ENCODE data around the gene ITSN2. TPM values are rescaled to one million over a fixed set of nuclear protein-coding genes. Genes with fewer than 3 reads are reported as not detected.

ITSN2 gene
- total RNA-seq, 4 donors from 2014 or later = 32.8 to 58.0 (median 41.4) TPM

DNA sequence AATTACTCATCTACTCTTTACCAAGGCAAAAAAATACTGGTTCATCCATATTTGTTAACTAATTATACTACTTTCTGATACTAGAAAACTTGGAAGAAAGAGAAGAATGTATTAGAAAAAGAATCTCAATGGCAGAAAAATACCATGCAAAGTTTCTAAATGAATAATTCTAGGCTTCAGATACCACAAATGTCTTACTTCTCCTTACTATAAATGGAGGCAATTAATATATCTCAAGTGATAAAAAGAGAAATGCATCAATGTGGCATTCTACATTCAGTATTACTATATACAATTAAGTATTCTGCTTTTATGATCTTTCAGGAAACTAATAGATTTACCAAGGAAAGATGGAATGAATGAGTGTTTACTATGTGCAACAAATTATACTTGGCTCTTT is 85.5 kb downstream of the ITSN2 start:
- Histone ChIP-seq H3K9me3 (no peaks in the 10 kb centered on the region), H3K4me1 (peaks cover 0 to 7% (median 0%) of the 10 kb centered on the region in 4 donors), H3K4me3 (no peak overlapping the region), H3K36me3 (peaks cover 0 to 40% (median 12%) of the 10 kb centered on the region in 4 donors), H3K27ac (no peak overlapping the region), H3K27me3 (no peaks in the 10 kb centered on the region)
- intact Hi-C loops (cut with DNase I; ENCODE audit: low total_unique reads) (no loop called here), in situ Hi-C loops (cut with MboI; ENCODE audit: low pct_ligation_motif_present in 1 of 4, low pct_unique_long_range_greater_than_20kb in 1 of 4, low sequenced_read_pairs in 3 of 4) (loop anchor here in 1 of 4 donors (25.0 kb wide), 1 partner anchor 112 kb away; no protein-coding TSS in a partner anchor)
- DNase-seq = no peak
- TF ChIP-seq POLR2AphosphoS5 (IDR thresholded peaks at IDR 0.05) = no peak
- TF ChIP-seq CTCF (IDR thresholded peaks at IDR 0.05) = no peak
- TF ChIP-seq EP300 (IDR thresholded peaks at IDR 0.05; ENCODE audit: low read depth) = no peak
- no peak for TF ChIP-seq POLR2A (IDR thresholded peaks at IDR 0.05)

DNA sequence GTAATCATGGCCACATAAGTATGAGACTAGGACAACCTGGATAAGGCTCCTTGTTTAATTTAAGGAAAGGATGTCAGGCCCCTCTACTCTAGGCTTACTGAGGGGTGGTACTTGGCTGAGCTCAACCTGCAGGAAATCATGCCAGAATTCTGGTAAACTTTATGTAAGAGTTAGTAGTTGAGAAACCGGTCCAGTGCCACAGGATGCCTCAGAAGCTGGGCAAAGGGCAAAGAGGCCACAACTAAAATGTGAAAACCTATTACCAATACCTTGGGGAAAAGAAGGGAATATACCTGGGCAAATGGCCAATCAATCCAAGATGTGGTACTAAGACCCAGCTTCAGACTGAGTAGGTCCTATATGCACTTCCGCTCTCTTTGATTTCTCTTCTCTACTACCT is 86.7 kb downstream of the ITSN2 start:
- H3K27me3 ChIP-seq = no peaks in the 10 kb centered on the region
- no peak overlapping the region for H3K4me3 ChIP-seq
- in situ Hi-C loops (cut with MboI; ENCODE audit: low pct_ligation_motif_present in 1 of 4, low pct_unique_long_range_greater_than_20kb in 1 of 4, low sequenced_read_pairs in 3 of 4) = loop anchor here in 1 of 4 donors (25.0 kb wide), 1 partner anchor 114 kb away; no protein-coding TSS in a partner anchor
- H3K9me3 ChIP-seq = no peaks in the 10 kb centered on the region
- TF ChIP-seq POLR2A (IDR thresholded peaks at IDR 0.05) (no peak), EP300 (IDR thresholded peaks at IDR 0.05; ENCODE audit: low read depth) (no peak), POLR2AphosphoS5 (IDR thresholded peaks at IDR 0.05) (no peak), CTCF (IDR thresholded peaks at IDR 0.05) (no peak)
- intact Hi-C loops (cut with DNase I; ENCODE audit: low total_unique reads) = no loop called here
- peaks cover 0 to 7% (median 0%) of the 10 kb centered on the region in 4 donors for H3K4me1 ChIP-seq
- peaks cover 0 to 50% (median 13%) of the 10 kb centered on the region in 4 donors for H3K36me3 ChIP-seq
- H3K27ac ChIP-seq = no peak overlapping the region
- WGBS, 2 donors (ENCODE audit: low coverage in 1 of 2) = 92 to 100% methylated on average over 1 to 2 of the region's 2 CpGs
- no peak for DNase-seq

GRCh38 chr2:24272907-24273306 is 87.4 kb downstream of the ITSN2 start:
- intact Hi-C loops (cut with DNase I; ENCODE audit: low total_unique reads) (no loop called here), in situ Hi-C loops (cut with MboI; ENCODE audit: low pct_ligation_motif_present in 1 of 4, low pct_unique_long_range_greater_than_20kb in 1 of 4, low sequenced_read_pairs in 3 of 4) (loop anchor here in 1 of 4 donors (25.0 kb wide), 1 partner anchor 114 kb away; no protein-coding TSS in a partner anchor)
- 90 to 94% methylated on average over 2 of the region's 2 CpGs for WGBS, 2 donors (ENCODE audit: low coverage in 1 of 2)
- no peak overlapping the region for H3K27ac ChIP-seq
- H3K9me3 ChIP-seq = no peaks in the 10 kb centered on the region
- peaks cover 0 to 7% (median 0%) of the 10 kb centered on the region in 4 donors for H3K4me1 ChIP-seq
- peaks cover 0 to 56% (median 13%) of the 10 kb centered on the region in 4 donors for H3K36me3 ChIP-seq
- TF ChIP-seq EP300 (IDR thresholded peaks at IDR 0.05; ENCODE audit: low read depth) (no peak), POLR2A (IDR thresholded peaks at IDR 0.05) (no peak), CTCF (IDR thresholded peaks at IDR 0.05) (no peak), POLR2AphosphoS5 (IDR thresholded peaks at IDR 0.05) (no peak)
- H3K4me3 ChIP-seq = no peak overlapping the region
- H3K27me3 ChIP-seq = no peaks in the 10 kb centered on the region
- DNase-seq = no peak

- WGBS, 2 donors (ENCODE audit: low coverage in 1 of 2) = 92 to 98% methylated on average over 2 of the region's 2 CpGs
Observed at GRCh38 chr2:24272161-24272802, 88.1 kb downstream of the ITSN2 start.

More at GRCh38 chr2:24272161-24272802, 88.1 kb downstream of the ITSN2 start:
- intact Hi-C loops (cut with DNase I; ENCODE audit: low total_unique reads) (no loop called here), in situ Hi-C loops (cut with MboI; ENCODE audit: low pct_ligation_motif_present in 1 of 4, low pct_unique_long_range_greater_than_20kb in 1 of 4, low sequenced_read_pairs in 3 of 4) (loop anchor here in 1 of 4 donors (25.0 kb wide), 1 partner anchor 115 kb away; no protein-coding TSS in a partner anchor)
- Histone ChIP-seq H3K27ac (no peak overlapping the region), H3K36me3 (peaks cover 0 to 62% (median 13%) of the 10 kb centered on the region in 4 donors), H3K4me3 (no peak overlapping the region), H3K4me1 (peaks cover 0 to 7% (median 0%) of the 10 kb centered on the region in 4 donors), H3K27me3 (no peaks in the 10 kb centered on the region), H3K9me3 (no peaks in the 10 kb centered on the region)
- TF ChIP-seq EP300 (IDR thresholded peaks at IDR 0.05; ENCODE audit: low read depth) = no peak
- no peak for TF ChIP-seq POLR2AphosphoS5 (IDR thresholded peaks at IDR 0.05)
- no peak for TF ChIP-seq POLR2A (IDR thresholded peaks at IDR 0.05)
- no peak for DNase-seq

All from transverse colon (tissue), 4 donors.